ENCODE results near the gene GPLD1.
A peak's percentile ranks its signal among the peaks of the same experiment; 100 is the strongest.
"Not testable (repeated sequence)": the region's sequence is repeated elsewhere in the genome, so short reads cannot be mapped to it uniquely, and the experiment has no call there.

The GPLD1 gene, protein sequence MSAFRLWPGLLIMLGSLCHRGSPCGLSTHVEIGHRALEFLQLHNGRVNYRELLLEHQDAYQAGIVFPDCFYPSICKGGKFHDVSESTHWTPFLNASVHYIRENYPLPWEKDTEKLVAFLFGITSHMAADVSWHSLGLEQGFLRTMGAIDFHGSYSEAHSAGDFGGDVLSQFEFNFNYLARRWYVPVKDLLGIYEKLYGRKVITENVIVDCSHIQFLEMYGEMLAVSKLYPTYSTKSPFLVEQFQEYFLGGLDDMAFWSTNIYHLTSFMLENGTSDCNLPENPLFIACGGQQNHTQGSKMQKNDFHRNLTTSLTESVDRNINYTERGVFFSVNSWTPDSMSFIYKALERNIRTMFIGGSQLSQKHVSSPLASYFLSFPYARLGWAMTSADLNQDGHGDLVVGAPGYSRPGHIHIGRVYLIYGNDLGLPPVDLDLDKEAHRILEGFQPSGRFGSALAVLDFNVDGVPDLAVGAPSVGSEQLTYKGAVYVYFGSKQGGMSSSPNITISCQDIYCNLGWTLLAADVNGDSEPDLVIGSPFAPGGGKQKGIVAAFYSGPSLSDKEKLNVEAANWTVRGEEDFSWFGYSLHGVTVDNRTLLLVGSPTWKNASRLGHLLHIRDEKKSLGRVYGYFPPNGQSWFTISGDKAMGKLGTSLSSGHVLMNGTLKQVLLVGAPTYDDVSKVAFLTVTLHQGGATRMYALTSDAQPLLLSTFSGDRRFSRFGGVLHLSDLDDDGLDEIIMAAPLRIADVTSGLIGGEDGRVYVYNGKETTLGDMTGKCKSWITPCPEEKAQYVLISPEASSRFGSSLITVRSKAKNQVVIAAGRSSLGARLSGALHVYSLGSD

GRCh38 chr6:24489470-24489869, at the start of gene GPLD1:
TSS of gene GPLD1 (minus strand) at chr6:24489578. CDS start at chr6:24489511, 67 bp downstream.
- DNase-seq = no peak

GRCh38 chr6:24537771-24538385, 48.5 kb upstream of the GPLD1 start:
- DNase-seq = no peak

- DNase-seq = no peak
Measured at GRCh38 chr6:24537082-24537699, 47.8 kb upstream of the GPLD1 start.

GRCh38 chr6:24536466-24536865, 47.1 kb upstream of the GPLD1 start:
- no peak for DNase-seq

DNA sequence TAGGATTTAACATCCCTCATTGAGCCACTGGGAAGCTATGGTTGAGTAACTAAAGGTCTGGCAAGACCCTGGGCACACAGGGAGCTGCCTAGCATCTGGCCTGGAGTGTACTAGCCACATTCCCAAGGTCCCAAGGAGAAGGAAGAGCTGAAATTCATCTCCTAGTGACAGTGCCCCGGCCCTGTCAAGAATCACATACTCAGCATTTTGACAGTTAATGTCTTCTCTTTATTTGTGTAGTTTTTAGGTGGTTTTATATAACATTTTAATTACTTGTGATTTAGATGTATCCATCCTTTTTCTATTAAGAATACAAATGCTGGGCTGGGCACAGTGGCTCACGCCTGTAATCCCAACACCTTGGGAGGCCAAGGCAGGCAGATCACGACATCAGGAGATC, 45.8 kb upstream of the GPLD1 start:
- no peak for DNase-seq

- no peak for DNase-seq
Measured at GRCh38 chr6:24534329-24534728, 45.0 kb upstream of the GPLD1 start.

DNA sequence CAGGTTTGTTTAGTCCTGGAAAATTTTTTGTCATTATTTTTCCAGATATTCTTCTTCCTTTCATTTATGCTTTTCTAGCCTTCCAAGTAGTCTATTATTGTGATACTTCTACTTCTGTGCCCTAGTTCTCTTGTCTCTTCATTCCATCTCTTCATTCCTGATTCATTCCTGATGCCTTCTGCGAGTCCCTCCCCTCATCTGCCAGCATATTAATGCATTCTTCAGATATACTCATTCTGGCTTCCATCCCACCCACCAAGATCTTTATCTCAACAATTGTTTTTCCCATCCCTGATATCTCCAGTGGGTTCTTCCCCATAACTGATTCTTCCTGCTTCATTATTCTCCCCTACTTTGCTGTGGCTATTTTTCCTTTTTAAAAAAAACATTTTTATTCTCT, 40.6 kb upstream of the GPLD1 start:
- DNase-seq = no peak

GRCh38 chr6:24524805-24525204, 35.4 kb upstream of the GPLD1 start:
- DNase-seq = peak; percentile 48

- DNase-seq = no peak
Measured at GRCh38 chr6:24524329-24524728, 35.0 kb upstream of the GPLD1 start.

- DNase-seq = peak; percentile 96
Measured at GRCh38 chr6:24522228-24523176, 33.1 kb upstream of the GPLD1 start.

DNA sequence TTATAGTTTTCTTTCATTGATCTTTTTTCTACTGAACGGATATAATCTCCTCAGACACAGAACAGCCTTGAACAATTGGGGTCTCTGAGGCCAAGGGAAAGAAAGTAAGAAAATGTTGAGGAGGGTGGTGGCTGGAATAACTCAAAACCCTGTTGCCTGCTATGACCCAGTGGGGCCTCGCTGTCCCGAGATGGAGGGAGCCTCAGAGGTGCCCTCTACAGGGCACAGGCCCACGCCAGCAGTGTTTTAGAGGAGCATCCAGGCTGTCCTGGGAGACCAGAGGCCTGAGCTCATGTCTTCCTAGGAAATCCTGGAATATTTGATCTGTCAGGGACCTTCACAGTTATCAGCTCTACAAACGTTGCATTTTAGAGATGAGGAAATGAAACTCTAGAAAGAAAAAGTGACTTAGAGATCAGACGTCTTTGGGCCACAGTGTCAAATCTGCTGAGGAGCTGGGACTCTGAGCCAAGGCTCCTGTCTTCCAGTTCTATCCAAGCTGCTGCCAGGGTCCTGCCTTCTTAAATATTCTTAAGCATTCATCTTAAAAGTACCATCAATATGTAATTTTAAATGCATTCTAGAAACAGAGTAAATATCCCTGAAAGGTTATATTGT, 31.7 kb upstream of the GPLD1 start:
- no peak for DNase-seq

- no peak for DNase-seq
Measured at GRCh38 chr6:24517659-24518543, 28.5 kb upstream of the GPLD1 start.

DNA sequence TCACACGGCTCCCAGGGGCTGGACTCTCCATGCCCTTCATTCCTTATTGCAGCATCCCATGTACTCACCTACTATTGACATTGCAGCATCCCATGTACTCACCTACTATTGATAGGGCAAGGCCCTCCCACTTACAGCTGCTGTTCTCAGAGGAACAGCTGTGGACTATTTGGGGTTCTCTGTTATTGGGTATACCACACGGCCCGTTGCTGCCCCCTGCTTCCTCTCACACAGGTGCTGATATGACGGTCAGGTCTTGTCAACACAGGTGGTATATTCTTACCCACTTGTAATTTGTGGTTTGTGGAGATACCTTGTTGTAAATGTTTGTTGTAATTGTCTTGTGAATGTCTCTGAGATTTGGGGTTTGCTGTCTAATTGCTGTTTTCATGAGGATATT, 24.2 kb upstream of the GPLD1 start:
- DNase-seq = no peak

- not testable (repeated sequence) for DNase-seq
Measured at GRCh38 chr6:24511976-24512375, 22.6 kb upstream of the GPLD1 start.

DNA sequence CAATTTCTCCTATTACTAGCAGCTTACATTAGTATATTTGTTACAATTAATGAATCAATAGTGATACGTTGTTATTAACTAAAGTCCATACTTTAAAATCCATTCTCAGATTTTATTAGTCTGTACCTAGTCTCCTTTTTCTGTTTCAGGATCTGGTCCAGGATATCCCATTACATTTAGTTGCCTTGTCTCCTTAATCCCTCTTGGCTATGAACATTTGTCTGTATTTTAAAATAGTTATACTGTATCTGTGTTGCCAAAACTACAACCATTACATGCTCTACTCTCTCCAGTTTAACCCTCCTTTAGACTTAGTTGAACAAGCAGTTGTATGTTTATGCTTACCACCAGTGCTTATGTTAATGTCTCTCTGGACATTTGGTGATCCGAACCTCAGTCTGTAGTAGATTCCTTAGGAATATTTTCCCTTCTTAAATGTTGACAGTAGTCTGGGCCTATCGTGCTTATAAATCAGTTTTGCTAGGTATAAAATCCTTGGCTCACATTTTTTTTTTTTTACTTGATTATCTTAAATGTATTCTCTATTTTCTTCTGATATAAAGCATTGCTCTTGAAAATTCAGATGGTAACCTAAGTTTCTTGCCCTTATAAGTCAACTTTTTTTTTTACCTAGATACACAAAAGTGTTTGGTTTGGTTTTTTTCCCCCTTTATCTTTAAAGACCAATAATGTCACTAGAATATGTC, 17.6 kb upstream of the GPLD1 start:
- no peak for DNase-seq

DNA sequence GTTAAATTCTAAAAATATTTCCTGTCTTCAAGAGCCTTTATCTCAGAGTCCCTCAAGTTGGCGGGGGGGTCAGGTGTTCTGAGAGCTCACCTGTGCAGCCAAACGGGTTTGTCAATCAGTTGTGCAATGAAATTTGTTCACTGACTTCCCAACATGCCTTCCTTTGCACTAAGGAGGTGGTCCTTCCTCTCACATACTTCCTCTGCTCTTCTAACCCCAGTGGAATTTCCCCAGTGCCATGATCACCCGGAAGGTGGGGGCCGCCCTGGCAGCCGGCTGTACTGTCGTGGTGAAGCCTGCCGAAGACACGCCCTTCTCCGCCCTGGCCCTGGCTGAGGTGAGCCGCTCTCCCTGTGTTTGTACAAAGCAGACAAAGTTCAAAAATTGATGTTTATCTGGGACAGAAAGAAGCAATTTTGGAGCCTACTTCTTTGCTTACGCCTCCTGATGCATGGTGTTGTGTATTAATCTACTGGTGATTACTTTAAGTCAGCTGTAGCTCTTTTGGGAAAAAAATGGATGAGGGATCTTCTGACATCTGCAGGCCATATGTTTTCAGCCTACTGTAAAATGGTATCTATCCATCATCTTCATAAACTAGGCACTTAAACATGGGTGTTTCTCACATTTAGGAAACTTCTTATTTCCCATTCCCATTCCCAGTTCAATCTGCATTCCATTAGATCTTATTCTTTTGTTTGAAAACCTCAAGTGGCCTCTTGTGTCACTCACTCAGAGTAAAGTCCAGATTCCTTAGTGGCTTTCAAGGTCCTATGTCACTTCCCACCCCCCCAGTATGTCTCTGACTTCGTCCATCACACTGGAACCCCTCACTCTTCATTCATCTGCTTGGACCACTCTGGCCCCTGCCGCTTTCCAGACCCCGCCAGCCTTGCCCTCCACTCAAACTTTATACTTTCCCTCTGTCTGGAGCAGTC, 15.5 kb upstream of the GPLD1 start:
- no peak for DNase-seq

DNA sequence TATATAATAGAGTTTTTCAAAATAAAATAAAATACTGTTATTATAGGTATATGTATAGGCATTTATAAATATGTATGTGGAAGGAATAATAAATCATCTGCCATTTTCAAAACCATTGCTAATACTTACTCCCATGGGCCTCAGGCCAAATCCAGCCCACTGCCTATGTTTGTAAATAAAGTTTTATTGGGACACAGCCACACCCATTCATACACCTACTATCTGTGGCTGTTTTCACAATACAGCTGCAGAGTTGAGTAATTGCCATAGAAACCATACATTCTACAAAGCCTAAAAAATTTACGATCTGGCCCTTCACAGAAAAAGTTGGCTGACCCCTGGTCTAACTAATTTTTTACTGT, 14.9 kb upstream of the GPLD1 start:
- no peak for DNase-seq

DNA sequence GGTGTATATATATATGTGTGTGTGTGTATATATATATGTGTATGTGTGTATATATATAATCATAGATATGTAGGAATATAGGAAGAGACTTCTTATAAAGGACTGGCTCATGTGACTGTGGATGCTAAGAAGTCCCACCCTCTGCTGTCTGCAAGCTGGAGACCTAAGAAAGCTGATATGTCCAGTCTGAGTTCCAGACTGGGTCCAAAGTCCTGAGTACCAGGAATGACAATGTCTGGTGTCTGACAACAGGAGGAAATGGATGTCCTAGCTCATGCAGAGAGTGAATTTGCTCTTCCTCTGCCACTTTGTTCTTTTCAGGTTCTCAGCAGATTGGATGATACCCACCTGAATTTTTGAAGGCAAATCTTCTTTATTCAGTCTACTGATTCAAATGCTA, 12.5 kb upstream of the GPLD1 start:
- no peak for DNase-seq

GRCh38 chr6:24501374-24501773, 12.0 kb upstream of the GPLD1 start:
- no peak for DNase-seq
